Neuronal stem cell (in vitro differentiated cells): ENCODE results near the gene ALG14.
"Not testable (repeated sequence)": the region's sequence is repeated elsewhere in the genome, so short reads cannot be mapped to it uniquely, and the experiment has no call there.

Experiments used
- DNase-seq: peaks from one replicate; pipeline ENCODE4 v3.0.0-alpha.2; 2013; ENCODE audit warnings: low spot score
- H2AFZ ChIP-seq: one replicate; pipeline ENCODE4 v1.6.1; 2013; ENCODE audit warnings: mild to moderate bottlenecking, low read length, inconsistent platforms
- H2AK5ac ChIP-seq: 2 replicates; pipeline ENCODE4 v1.6.1; 2013; ENCODE audit warnings: low read depth, mild to moderate bottlenecking, inconsistent platforms, low read length, moderate library complexity, mixed read lengths
- H2BK120ac ChIP-seq: 2 replicates; pipeline ENCODE4 v1.6.1; 2013; ENCODE audit warnings: low read depth, mild to moderate bottlenecking, inconsistent platforms, low read length, moderate library complexity, mixed read lengths
- H2BK12ac ChIP-seq: one replicate; pipeline ENCODE4 v1.6.1; 2013; ENCODE audit warnings: low read length, inconsistent platforms
- H2BK15ac ChIP-seq: 2 replicates; pipeline ENCODE4 v1.6.1; 2013; ENCODE audit warnings: mild to moderate bottlenecking, low read length, inconsistent platforms, mixed read lengths
- H2BK5ac ChIP-seq: one replicate; pipeline ENCODE4 v1.6.1; 2013; ENCODE audit warnings: inconsistent platforms, mild to moderate bottlenecking, low read length, moderate library complexity
- H3K14ac ChIP-seq: one replicate; pipeline ENCODE4 v1.6.1; 2013; ENCODE audit warnings: low read length, inconsistent platforms
- H3K18ac ChIP-seq: 2 replicates; pipeline ENCODE4 v1.6.1; 2013; ENCODE audit warnings: low read length, inconsistent platforms
- H3K23ac ChIP-seq: 2 replicates; pipeline ENCODE4 v1.6.1; 2013; ENCODE audit warnings: low read depth, mild to moderate bottlenecking, mixed read lengths, low read length, inconsistent platforms; ENCODE audit not compliant: poor library complexity
- H3K27ac ChIP-seq: replicated peaks from 3 replicates; pipeline ENCODE4 v1.5.1; 2013; ENCODE audit warnings: low read length, inconsistent platforms
- H3K27me3 ChIP-seq, 3 experiments: 2 replicates each; pipeline ENCODE4 v1.6.1; 2013; ENCODE audit warnings: low read length in 3 of 3, mild to moderate bottlenecking in 2 of 3, inconsistent platforms in 1 of 3, low read depth in 1 of 3, mixed read lengths in 1 of 3, moderate library complexity in 1 of 3; ENCODE audit not compliant: control insufficient read depth in 3 of 3, insufficient read depth in 3 of 3
- H3K36me3 ChIP-seq, 2 donors: replicated peaks in 1 of 2; 2 replicates each; pipeline ENCODE4 v1.6.1; 2013; ENCODE audit warnings: low read length in 2 of 2; ENCODE audit not compliant: control insufficient read depth in 2 of 2, insufficient read depth in 2 of 2
- H3K4ac ChIP-seq: 2 replicates; pipeline ENCODE4 v1.6.1; 2013; ENCODE audit warnings: inconsistent platforms, mild to moderate bottlenecking, low read length, moderate library complexity
- H3K4me1 ChIP-seq, 2 donors: 1 replicate in 1 of 2; 2 replicates in 1 of 2; pipeline ENCODE4 v1.6.1; 2013; ENCODE audit warnings: low read length in 2 of 2, low read depth in 1 of 2; ENCODE audit not compliant: control insufficient read depth in 2 of 2, insufficient read depth in 1 of 2
- H3K4me2 ChIP-seq: one replicate; pipeline ENCODE4 v1.6.1; 2013; ENCODE audit warnings: mild to moderate bottlenecking, low read length, inconsistent platforms; ENCODE audit not compliant: insufficient read depth, poor library complexity, severe bottlenecking
- H3K4me3 ChIP-seq, 2 donors: 2 replicates each; pipeline ENCODE4 v1.5.1; 2013; ENCODE audit warnings: low read length in 2 of 2, mild to moderate bottlenecking in 2 of 2, inconsistent platforms in 1 of 2, moderate library complexity in 1 of 2
- H3K79me1 ChIP-seq: one replicate; pipeline ENCODE4 v1.6.1; 2013; ENCODE audit warnings: low read depth, mild to moderate bottlenecking, inconsistent platforms, low read length, moderate library complexity
- H3K9ac ChIP-seq: one replicate; pipeline ENCODE4 v1.6.1; 2013; ENCODE audit warnings: mild to moderate bottlenecking, low read depth, low read length, inconsistent platforms; ENCODE audit not compliant: poor library complexity
- H3K9me3 ChIP-seq, 2 donors: replicated peaks in 1 of 2; 2 replicates each; pipeline versions ENCODE3 to v1.6.1; 2013; ENCODE audit warnings: low read length in 2 of 2, mild to moderate bottlenecking in 2 of 2, inconsistent platforms in 1 of 2, low read depth in 1 of 2, mixed read lengths in 1 of 2, moderate library complexity in 1 of 2; ENCODE audit not compliant: control insufficient read depth in 2 of 2, insufficient read depth in 1 of 2
- H4K8ac ChIP-seq: one replicate; pipeline ENCODE4 v1.6.1; 2013; ENCODE audit warnings: low read depth, mild to moderate bottlenecking, inconsistent platforms, low read length, moderate library complexity
- H4K91ac ChIP-seq: one replicate; pipeline ENCODE4 v1.6.1; 2013; ENCODE audit warnings: low read length, low read depth, mild to moderate bottlenecking, inconsistent platforms; ENCODE audit not compliant: poor library complexity
- WGBS, 2 donors: extraction: QIAGEN DNeasy Blood & Tissue Kit; methylation state at CpG; one replicate each; pipeline ENCODE4 v1.1.7; 2013; ENCODE audit warnings: missing lambda C conversion rate in 2 of 2, mixed read lengths in 1 of 2; ENCODE audit not compliant: insufficient read length in 2 of 2, insufficient replicate concordance in 1 of 2; ENCODE audit errors: extremely low coverage in 2 of 2; 5-methylcytosine and 5-hydroxymethylcytosine counted together

The ALG14 gene

GRCh38 chr1:95093296-95093695 is 20.5 kb upstream of the ALG14 start:
- Histone ChIP-seq H3K9ac (no peak overlapping the region), H3K36me3 (no peaks in the 10 kb centered on the region), H3K4me3 (no peak overlapping the region), H3K23ac (no peak overlapping the region), H3K4me2 (no peak overlapping the region), H3K27ac (no peak overlapping the region), H4K91ac (no peak overlapping the region), H3K18ac (no peak overlapping the region), H2BK120ac (no peak overlapping the region), H2AFZ (no peak overlapping the region), H2BK15ac (no peak overlapping the region), H3K27me3 (no peaks in the 10 kb centered on the region), H3K79me1 (no peaks in the 10 kb centered on the region), H3K14ac (no peak overlapping the region), H3K9me3 (peaks cover 6 to 9% of the 10 kb centered on the region in 2 donors), H2AK5ac (no peak overlapping the region), H4K8ac (no peak overlapping the region), H3K4ac (no peak overlapping the region), H3K4me1 (no peaks in the 10 kb centered on the region), H2BK12ac (no peak overlapping the region), H2BK5ac (no peak overlapping the region)
- no peak for DNase-seq
- no CpG with 5 or more reads among the region's 1 CpG for WGBS, 2 donors

GRCh38 chr1:95092891-95093290 is 20.1 kb upstream of the ALG14 start:
- H2AFZ ChIP-seq, H3K27ac ChIP-seq, H3K4me2 ChIP-seq, H3K18ac ChIP-seq, H3K4me3 ChIP-seq, H3K4me1 ChIP-seq, H2AK5ac ChIP-seq, H3K14ac ChIP-seq, H4K91ac ChIP-seq, H4K8ac ChIP-seq, H3K9ac ChIP-seq, H3K79me1 ChIP-seq, H3K27me3 ChIP-seq, H2BK120ac ChIP-seq, H2BK12ac ChIP-seq, H2BK5ac ChIP-seq, H3K36me3 ChIP-seq, H3K4ac ChIP-seq, H3K23ac ChIP-seq, H2BK15ac ChIP-seq, DNase-seq: not testable (repeated sequence)
- H3K9me3 ChIP-seq, result peaks cover 6 to 12% of the 10 kb centered on the region in 2 donors

- H3K27me3 ChIP-seq, result not testable (repeated sequence)
- WGBS, 2 donors, result no CpG with 5 or more reads among the region's 28 CpGs
Measured at GRCh38 chr1:95091290-95091689, 18.5 kb upstream of the ALG14 start.

GRCh38 chr1:95089650-95090287 is 17.0 kb upstream of the ALG14 start:
- Histone ChIP-seq H3K27me3 (no peaks in the 10 kb centered on the region), H4K91ac (no peak overlapping the region), H3K4me1 (peaks cover 0 to 7% of the 10 kb centered on the region in 2 donors), H2AK5ac (no peak overlapping the region), H4K8ac (no peak overlapping the region), H3K27ac (no peak overlapping the region), H2BK5ac (no peak overlapping the region), H2AFZ (no peak overlapping the region), H2BK12ac (no peak overlapping the region), H3K23ac (no peak overlapping the region), H3K4me2 (no peak overlapping the region), H3K9me3 (peaks cover 6 to 12% of the 10 kb centered on the region in 2 donors), H3K4me3 (no peak overlapping the region), H3K36me3 (no peaks in the 10 kb centered on the region), H2BK15ac (no peak overlapping the region), H3K14ac (no peak overlapping the region), H3K18ac (no peak overlapping the region), H3K79me1 (no peaks in the 10 kb centered on the region), H3K9ac (no peak overlapping the region), H2BK120ac (no peak overlapping the region), H3K4ac (no peak overlapping the region)
- WGBS, 2 donors, result no CpG with 5 or more reads among the region's 6 CpGs
- DNase-seq, result no peak

More at GRCh38 chr1:95091290-95091689, 18.5 kb upstream of the ALG14 start:
- H2AFZ ChIP-seq, H2BK120ac ChIP-seq, H3K4me3 ChIP-seq, H2BK12ac ChIP-seq, H3K27ac ChIP-seq, H2BK5ac ChIP-seq, H3K4me2 ChIP-seq, H4K91ac ChIP-seq, H3K14ac ChIP-seq, H3K79me1 ChIP-seq, H3K4me1 ChIP-seq, H3K36me3 ChIP-seq, H2BK15ac ChIP-seq, DNase-seq, H4K8ac ChIP-seq, H3K23ac ChIP-seq, H3K4ac ChIP-seq, H2AK5ac ChIP-seq: not testable (repeated sequence)
- Histone ChIP-seq H3K18ac (peak overlapping the region; percentile 62), H3K9me3 (peaks cover 6 to 12% of the 10 kb centered on the region in 2 donors), H3K9ac (peak overlapping the region; percentile 35)
